ENCODE data around the gene NAALADL2. TPM values are rescaled to one million over a fixed set of nuclear protein-coding genes. Genes with fewer than 3 reads are reported as not detected.

NAALADL2 gene
- total and polyA plus RNA-seq, 9 of the 15 experiments (the other 6 are each of a cell fraction or from before 2014, with no cell fraction given): 0.29 to 1.1 (median 0.79) TPM; not detected in 1

- FAIRE-seq (no peak), ATAC-seq (no peak), DNase-seq (ENCODE audit: extremely low read depth in 1 of 4, low spot score in 3 of 4) (no peak)
- no peaks in the 10 kb centered on the region for H3K36me3 ChIP-seq (ENCODE audit: control insufficient read depth, insufficient read depth, low read length)
- no peaks in the 10 kb centered on the region for H3K79me2 ChIP-seq (ENCODE audit: control insufficient read depth, insufficient read depth, low read length)
- no peak overlapping the region for H3K27ac ChIP-seq (ENCODE audit: extremely low read depth, low read depth, low read length)
- 0 out of 2 replicates have a peak, but pooled peaks cover under 1% of the 10 kb centered on the region for H3K9me3 ChIP-seq (replicated peaks; ENCODE audit: control insufficient read depth, insufficient read depth, low read depth, low read length)
- whole genome bisulfite sequencing (ENCODE audit: insufficient coverage, low coverage, missing lambda C conversion rate): 0% methylated on average over 4 of the region's 4 CpGs
- no peak overlapping the region for H3K4me3 ChIP-seq
- ChIA-PET POLR2A (no interaction called here), CTCF (ENCODE audit: low intra/inter-chr PET ratio) (no interaction called here)
- H4K20me1 ChIP-seq (replicated peaks; ENCODE audit: control insufficient read depth, insufficient read depth, low read length): no peaks in the 10 kb centered on the region
- H3K4me2 ChIP-seq (ENCODE audit: insufficient read depth, low read length): no peak overlapping the region
- no peak overlapping the region for H3K9ac ChIP-seq (ENCODE audit: insufficient read depth in 1 of 2, low read depth in 2 of 2, low read length in 2 of 2)
- intact Hi-C loops (cut with micrococcal nuclease) (no loop called here), in situ Hi-C loops (cut with MboI) (no loop called here)
- H3K4me1 ChIP-seq (replicated peaks in 1 of 2; ENCODE audit: control insufficient read depth in 2 of 2, insufficient read depth in 2 of 2, low read length in 2 of 2): no peaks in the 10 kb centered on the region
- H2AFZ ChIP-seq (ENCODE audit: low read depth, low read length): no peak overlapping the region
- no TSS peak for BruUV-seq (replicated peaks)
- no peaks in the 10 kb centered on the region for H3K27me3 ChIP-seq (ENCODE audit: control insufficient read depth in 2 of 2, insufficient read depth in 2 of 2, low read length in 2 of 2)
- H3K9me1 ChIP-seq (ENCODE audit: control insufficient read depth, insufficient read depth, low read length): no peaks in the 10 kb centered on the region
- no peak for TF ChIP-seq MIER1 (IDR thresholded peaks at IDR 0.05; ENCODE audit: low read depth)
- no peak for TF ChIP-seq DEAF1 (CRISPR knock-in tag; IDR thresholded peaks at IDR 0.05)
- no peak for TF ChIP-seq BRD9 (IDR thresholded peaks at IDR 0.05; ENCODE audit: low read depth, partially characterized antibody)
- TF ChIP-seq, protein P1, sequence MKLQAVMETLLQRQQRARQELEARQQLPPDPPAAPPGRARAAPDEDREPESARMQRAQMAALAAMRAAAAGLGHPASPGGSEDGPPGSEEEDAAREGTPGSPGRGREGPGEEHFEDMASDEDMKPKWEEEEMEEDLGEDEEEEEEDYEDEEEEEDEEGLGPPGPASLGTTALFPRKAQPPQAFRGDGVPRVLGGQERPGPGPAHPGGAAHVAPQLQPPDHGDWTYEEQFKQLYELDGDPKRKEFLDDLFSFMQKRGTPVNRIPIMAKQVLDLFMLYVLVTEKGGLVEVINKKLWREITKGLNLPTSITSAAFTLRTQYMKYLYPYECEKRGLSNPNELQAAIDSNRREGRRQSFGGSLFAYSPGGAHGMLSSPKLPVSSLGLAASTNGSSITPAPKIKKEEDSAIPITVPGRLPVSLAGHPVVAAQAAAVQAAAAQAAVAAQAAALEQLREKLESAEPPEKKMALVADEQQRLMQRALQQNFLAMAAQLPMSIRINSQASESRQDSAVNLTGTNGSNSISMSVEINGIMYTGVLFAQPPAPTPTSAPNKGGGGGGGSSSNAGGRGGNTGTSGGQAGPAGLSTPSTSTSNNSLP (IDR thresholded peaks at IDR 0.05; ENCODE audit: borderline replicate concordance, low read depth, low read length): no peak
- no peak for TF ChIP-seq ZNF224 (CRISPR knock-in tag; IDR thresholded peaks at IDR 0.05)
- no peak for TF ChIP-seq BRF1 (IDR thresholded peaks at IDR 0.05; ENCODE audit: borderline replicate concordance, extremely low read depth, insufficient read length)
- TF ChIP-seq ZNF551 (CRISPR knock-in tag; IDR thresholded peaks at IDR 0.05): no peak
- TF ChIP-seq, protein P2, sequence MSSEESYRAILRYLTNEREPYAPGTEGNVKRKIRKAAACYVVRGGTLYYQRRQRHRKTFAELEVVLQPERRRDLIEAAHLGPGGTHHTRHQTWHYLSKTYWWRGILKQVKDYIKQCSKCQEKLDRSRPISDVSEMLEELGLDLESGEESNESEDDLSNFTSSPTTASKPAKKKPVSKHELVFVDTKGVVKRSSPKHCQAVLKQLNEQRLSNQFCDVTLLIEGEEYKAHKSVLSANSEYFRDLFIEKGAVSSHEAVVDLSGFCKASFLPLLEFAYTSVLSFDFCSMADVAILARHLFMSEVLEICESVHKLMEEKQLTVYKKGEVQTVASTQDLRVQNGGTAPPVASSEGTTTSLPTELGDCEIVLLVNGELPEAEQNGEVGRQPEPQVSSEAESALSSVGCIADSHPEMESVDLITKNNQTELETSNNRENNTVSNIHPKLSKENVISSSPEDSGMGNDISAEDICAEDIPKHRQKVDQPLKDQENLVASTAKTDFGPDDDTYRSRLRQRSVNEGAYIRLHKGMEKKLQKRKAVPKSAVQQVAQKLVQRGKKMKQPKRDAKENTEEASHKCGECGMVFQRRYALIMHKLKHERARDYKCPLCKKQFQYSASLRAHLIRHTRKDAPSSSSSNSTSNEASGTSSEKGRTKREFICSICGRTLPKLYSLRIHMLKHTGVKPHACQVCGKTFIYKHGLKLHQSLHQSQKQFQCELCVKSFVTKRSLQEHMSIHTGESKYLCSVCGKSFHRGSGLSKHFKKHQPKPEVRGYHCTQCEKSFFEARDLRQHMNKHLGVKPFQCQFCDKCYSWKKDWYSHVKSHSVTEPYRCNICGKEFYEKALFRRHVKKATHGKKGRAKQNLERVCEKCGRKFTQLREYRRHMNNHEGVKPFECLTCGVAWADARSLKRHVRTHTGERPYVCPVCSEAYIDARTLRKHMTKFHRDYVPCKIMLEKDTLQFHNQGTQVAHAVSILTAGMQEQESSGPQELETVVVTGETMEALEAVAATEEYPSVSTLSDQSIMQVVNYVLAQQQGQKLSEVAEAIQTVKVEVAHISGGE (CRISPR knock-in tag; IDR thresholded peaks at IDR 0.05): no peak
- no peak for TF ChIP-seq IFI16 (CRISPR knock-in tag; IDR thresholded peaks at IDR 0.05)
- TF ChIP-seq, protein P3, sequence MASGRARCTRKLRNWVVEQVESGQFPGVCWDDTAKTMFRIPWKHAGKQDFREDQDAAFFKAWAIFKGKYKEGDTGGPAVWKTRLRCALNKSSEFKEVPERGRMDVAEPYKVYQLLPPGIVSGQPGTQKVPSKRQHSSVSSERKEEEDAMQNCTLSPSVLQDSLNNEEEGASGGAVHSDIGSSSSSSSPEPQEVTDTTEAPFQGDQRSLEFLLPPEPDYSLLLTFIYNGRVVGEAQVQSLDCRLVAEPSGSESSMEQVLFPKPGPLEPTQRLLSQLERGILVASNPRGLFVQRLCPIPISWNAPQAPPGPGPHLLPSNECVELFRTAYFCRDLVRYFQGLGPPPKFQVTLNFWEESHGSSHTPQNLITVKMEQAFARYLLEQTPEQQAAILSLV (tag; IDR thresholded peaks at IDR 0.05): no peak
- no peak for TF ChIP-seq SNIP1 (IDR thresholded peaks at IDR 0.05; ENCODE audit: low read depth)
- TF ChIP-seq POLR3G (IDR thresholded peaks at IDR 0.05; ENCODE audit: extremely low read depth, insufficient read length, insufficient replicate concordance): no peak
- TF ChIP-seq CTBP1 (IDR thresholded peaks at IDR 0.05; ENCODE audit: borderline replicate concordance): no peak
- no peak for TF ChIP-seq MED1 (CRISPR knock-in tag; IDR thresholded peaks at IDR 0.05; ENCODE audit: borderline replicate concordance)
- no peak for TF ChIP-seq CHD1 (IDR thresholded peaks at IDR 0.05; ENCODE audit: low read length)
Observed at GRCh38 chr3:175493301-175493700, 634.2 kb downstream of the NAALADL2 start.
